Cardiac fibroblast (primary cell): ENCODE data around the gene ADAM22.
A peak's percentile ranks its signal among the peaks of the same experiment; 100 is the strongest.
"Not testable (repeated sequence)": the region's sequence is repeated elsewhere in the genome, so short reads cannot be mapped to it uniquely, and the experiment has no call there.

Experiments used
- DNase-seq, 2 donors: peaks; one replicate each; pipeline versions ENCODE4 v3.0.0 to v3.0.0-alpha.2; 2010; ENCODE audit warnings: low read depth in 2 of 2
- H3K4me3 ChIP-seq, 2 donors: replicated peaks in 1 of 2; 1 replicate in 1 of 2; 2 replicates in 1 of 2; pipeline ENCODE4 v1.5.1; 2011; ENCODE audit warnings: low read depth in 2 of 2, low read length in 2 of 2, mild to moderate bottlenecking in 2 of 2, moderate library complexity in 1 of 2
- CTCF ChIP-seq: IDR thresholded peaks from one replicate; pipeline ENCODE4 v1.5.1; 2011; ENCODE audit warnings: low read depth, mild to moderate bottlenecking, low read length, inconsistent platforms

The ADAM22 gene

GRCh38 chr7:87934699-87935383 is 790 bp downstream of the ADAM22 start:
- peak; percentile 5 to 28 for DNase-seq
- H3K4me3 ChIP-seq, result peak overlapping the region; percentile 64 to 75
- TF ChIP-seq CTCF, result no peak

- H3K4me3 ChIP-seq, result peak overlapping the region in 1 of 2 donors; percentile 75
- no peak for DNase-seq
- no peak for TF ChIP-seq CTCF
Observed at GRCh38 chr7:87935384-87935706, 1.3 kb downstream of the ADAM22 start.

GRCh38 chr7:87941138-87941537 is 7.1 kb downstream of the ADAM22 start:
- no peak for TF ChIP-seq CTCF
- H3K4me3 ChIP-seq, result no peak overlapping the region
- DNase-seq, result no peak

- TF ChIP-seq CTCF, result no peak
- no peak overlapping the region for H3K4me3 ChIP-seq
- DNase-seq, result no peak
Observed at GRCh38 chr7:87944547-87944946, 10.5 kb downstream of the ADAM22 start.

- not testable (repeated sequence) for H3K4me3 ChIP-seq, DNase-seq
Observed at GRCh38 chr7:87945926-87946325, 11.9 kb downstream of the ADAM22 start.

GRCh38 chr7:87948371-87948770 is 14.3 kb downstream of the ADAM22 start:
- H3K4me3 ChIP-seq, result no peak overlapping the region
- no peak for DNase-seq
- TF ChIP-seq CTCF, result no peak

- H3K4me3 ChIP-seq, result no peak overlapping the region
- no peak for DNase-seq
- TF ChIP-seq CTCF, result no peak
Observed at GRCh38 chr7:87959336-87959735, 25.3 kb downstream of the ADAM22 start.
